Endothelial cell of umbilical vein (primary cell): Measurements from ENCODE around the gene TPH2.

Source experiments
- EZH2 ChIP-seq: IDR thresholded peaks from 2 replicates; pipeline ENCODE4 v1.6.1; 2012; ENCODE audit warnings: borderline replicate concordance, low read depth, mild to moderate bottlenecking, moderate library complexity, low read length, inconsistent platforms; ENCODE audit not compliant: severe bottlenecking
- GATA2 ChIP-seq: IDR thresholded peaks from 2 replicates; pipeline ENCODE4 v1.7.0; 2011; ENCODE audit warnings: low read depth, mild to moderate bottlenecking, moderate library complexity, mixed read lengths, low read length; ENCODE audit not compliant: insufficient read length, insufficient read depth
- POLR2A ChIP-seq: IDR thresholded peaks from 2 replicates; pipeline ENCODE4 v1.6.1; 2012; ENCODE audit warnings: low read depth, mild to moderate bottlenecking, control low read depth, low read length
- POLR2AphosphoS5 ChIP-seq: IDR thresholded peaks from 2 replicates; pipeline ENCODE4 v1.6.1; 2012; ENCODE audit warnings: low read depth, mild to moderate bottlenecking, control low read depth, low read length, moderate library complexity; ENCODE audit not compliant: insufficient read depth
- TF ChIP-seq, protein P1 (sequence below), 2 donors: IDR thresholded peaks; 1 replicate in 1 of 2; 2 replicates in 1 of 2; pipeline ENCODE4 v1.5.1; 2011; ENCODE audit warnings: low read length in 2 of 2, mild to moderate bottlenecking in 2 of 2, moderate library complexity in 2 of 2, control low read depth in 1 of 2, inconsistent platforms in 1 of 2, low read depth in 1 of 2; ENCODE audit not compliant: insufficient read depth in 1 of 2; ENCODE audit errors: extremely low read depth in 1 of 2

DNA sequence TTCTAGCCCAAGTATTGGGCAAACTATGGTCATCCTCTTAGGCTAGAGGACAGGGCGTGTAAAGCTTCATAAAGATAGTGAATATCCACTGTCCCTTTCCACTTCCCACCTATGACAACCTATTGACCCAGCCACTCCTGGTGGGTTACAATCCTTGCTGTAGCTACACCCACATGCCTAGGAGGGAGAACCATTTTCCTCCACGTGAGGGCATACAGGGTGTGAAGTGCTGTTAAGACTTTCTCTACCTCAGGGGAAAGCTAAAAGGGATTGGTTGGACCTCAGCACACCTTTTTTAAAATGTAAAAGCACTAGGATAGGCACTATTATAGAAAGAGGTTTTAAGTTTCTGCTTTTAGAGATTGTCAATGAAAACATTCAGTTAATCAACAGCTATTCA lies 124.4 kb downstream of the TPH2 start:
- TF ChIP-seq, protein P1, sequence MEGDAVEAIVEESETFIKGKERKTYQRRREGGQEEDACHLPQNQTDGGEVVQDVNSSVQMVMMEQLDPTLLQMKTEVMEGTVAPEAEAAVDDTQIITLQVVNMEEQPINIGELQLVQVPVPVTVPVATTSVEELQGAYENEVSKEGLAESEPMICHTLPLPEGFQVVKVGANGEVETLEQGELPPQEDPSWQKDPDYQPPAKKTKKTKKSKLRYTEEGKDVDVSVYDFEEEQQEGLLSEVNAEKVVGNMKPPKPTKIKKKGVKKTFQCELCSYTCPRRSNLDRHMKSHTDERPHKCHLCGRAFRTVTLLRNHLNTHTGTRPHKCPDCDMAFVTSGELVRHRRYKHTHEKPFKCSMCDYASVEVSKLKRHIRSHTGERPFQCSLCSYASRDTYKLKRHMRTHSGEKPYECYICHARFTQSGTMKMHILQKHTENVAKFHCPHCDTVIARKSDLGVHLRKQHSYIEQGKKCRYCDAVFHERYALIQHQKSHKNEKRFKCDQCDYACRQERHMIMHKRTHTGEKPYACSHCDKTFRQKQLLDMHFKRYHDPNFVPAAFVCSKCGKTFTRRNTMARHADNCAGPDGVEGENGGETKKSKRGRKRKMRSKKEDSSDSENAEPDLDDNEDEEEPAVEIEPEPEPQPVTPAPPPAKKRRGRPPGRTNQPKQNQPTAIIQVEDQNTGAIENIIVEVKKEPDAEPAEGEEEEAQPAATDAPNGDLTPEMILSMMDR (IDR thresholded peaks at IDR 0.05; ENCODE audit: extremely low read depth in 1 of 2, insufficient read depth in 1 of 2, low read depth in 1 of 2, low read length in 2 of 2): no peak
- TF ChIP-seq GATA2 (no peak), EZH2 (no peak), POLR2A (no peak), POLR2AphosphoS5 (no peak)
